Measurements from ENCODE around the gene HIPK3.

GRCh38 chr11:33320814-33321330, 63.7 kb downstream of the HIPK3 start:
- TF ChIP-seq CTCF (IDR thresholded peaks at IDR 0.05) (no peak), POLR2A (IDR thresholded peaks at IDR 0.05) (no peak)

Data from vagina (tissue), 2 donors.